Measurements from ENCODE around the gene CDH26.

GRCh38 chr20:59920944-59921343, 37.3 kb upstream of the CDH26 start:
- TF ChIP-seq CTCF (IDR thresholded peaks at IDR 0.05) (no peak), POLR2A (IDR thresholded peaks at IDR 0.05) (no peak)
